ENCODE data around the gene PHACTR3.

DNA sequence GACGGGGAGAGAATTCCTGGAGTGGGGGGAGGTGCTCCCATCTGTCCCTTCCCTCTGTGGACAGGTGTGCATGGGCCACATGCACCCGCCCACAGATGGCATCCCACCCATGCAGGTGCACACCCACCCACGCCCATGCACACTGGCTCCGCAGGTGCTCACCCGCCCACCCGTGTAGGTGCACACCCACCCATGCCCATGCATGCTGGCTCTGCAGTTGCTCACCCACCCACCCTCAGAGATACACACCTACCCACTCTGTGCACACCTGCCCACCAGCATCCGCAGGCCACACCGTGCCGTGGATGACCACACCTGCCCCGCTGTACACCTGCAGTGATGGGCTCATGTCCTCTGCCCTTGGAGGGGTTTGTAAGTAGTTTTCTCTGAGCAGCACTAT, 132.0 kb downstream of the PHACTR3 start:
- TF ChIP-seq POLR2A (IDR thresholded peaks at IDR 0.05) (no peak), CTCF (IDR thresholded peaks at IDR 0.05 in 8 of 11, conservative IDR thresholded peaks at IDR 0.05 in 3 of 11) (no peak), POLR2AphosphoS5 (IDR thresholded peaks at IDR 0.05) (no peak)

All from spleen (tissue), 7 donors.